Neural crest cell (in vitro differentiated cells): Measurements from ENCODE around the gene PEX16. TPM values are rescaled to one million over a fixed set of nuclear protein-coding genes. Genes with fewer than 3 reads are reported as not detected.

Source experiments
- DNase-seq: peaks from one replicate; pipeline ENCODE4 v3.0.0; 2021; ENCODE audit warnings: low read depth, mixed read lengths, low spot score
- H3K27ac Mint-ChIP-seq: one replicate; pipeline ENCODE4 v1.8.0; 2021; ENCODE audit warnings: mild to moderate bottlenecking, mixed read lengths; ENCODE audit not compliant: unreplicated experiment
- H3K27me3 Mint-ChIP-seq: 2 replicates; pipeline ENCODE4 v1.8.0; 2021; ENCODE audit warnings: low read depth, mild to moderate bottlenecking, mixed read lengths
- H3K36me3 Mint-ChIP-seq: 2 replicates; pipeline ENCODE4 v1.8.0; 2021; ENCODE audit warnings: low read depth, mild to moderate bottlenecking, mixed read lengths
- H3K4me1 Mint-ChIP-seq: 2 replicates; pipeline ENCODE4 v1.8.0; 2021; ENCODE audit warnings: mixed read lengths
- H3K4me3 Mint-ChIP-seq: one replicate; pipeline ENCODE4 v1.8.0; 2021; ENCODE audit warnings: mild to moderate bottlenecking, mixed read lengths
- H3K9me3 Mint-ChIP-seq: 2 replicates; pipeline ENCODE4 v1.8.0; 2021; ENCODE audit warnings: mixed read lengths
- CTCF ChIP-seq: fragments of 200-600 bp; sonication (generic); conservative IDR thresholded peaks from 2 replicates; pipeline ENCODE4 v1.5.0; 2021; ENCODE audit warnings: antibody characterized with exemption, mild to moderate bottlenecking
- total RNA-seq: library from RNA; stranded (reverse); gene quantifications from 2 replicates; pipeline ENCODE4 v1.2.1, GENCODE V29; 2021

Gene PEX16
- total RNA-seq, 1 donor from 2014 or later: 29.6 TPM

GRCh38 chr11:45924036-45924915 lies 6.6 kb upstream of the PEX16 start:
- Mint-ChIP-seq H3K36me3 (no peaks in the 10 kb centered on the region), H3K4me1 (peaks cover 12% of the 10 kb centered on the region), H3K4me3 (peak overlapping the region; percentile 65), H3K9me3 (no peaks in the 10 kb centered on the region), H3K27ac (no peak overlapping the region), H3K27me3 (peaks cover 58% of the 10 kb centered on the region)
- DNase-seq: no peak
- no peak for TF ChIP-seq CTCF

GRCh38 chr11:45922425-45923082 lies 4.9 kb upstream of the PEX16 start, which contains the start of gene LARGE2:
Gene LARGE2 (plus strand): TSS chr11:45922656. CDS start chr11:45922883, 227 bp downstream.
- H3K27ac Mint-ChIP-seq: no peak within 1 kb of the TSS

GRCh38 chr11:45921561-45922424 lies 4.1 kb upstream of the PEX16 start:
- TF ChIP-seq CTCF: no peak
- H3K36me3 Mint-ChIP-seq: no peaks in the 10 kb centered on the region
- no peak overlapping the region for H3K27ac Mint-ChIP-seq
- H3K4me3 Mint-ChIP-seq: peak overlapping the region; percentile 80
- no peaks in the 10 kb centered on the region for H3K9me3 Mint-ChIP-seq
- peaks cover 29% of the 10 kb centered on the region for H3K4me1 Mint-ChIP-seq
- peaks cover 58% of the 10 kb centered on the region for H3K27me3 Mint-ChIP-seq
- DNase-seq: no peak

More at GRCh38 chr11:45922425-45923082, 4.9 kb upstream of the PEX16 start, which contains the start of gene LARGE2:
- H3K36me3 Mint-ChIP-seq: no peaks in the 10 kb centered on the region
- no peak for TF ChIP-seq CTCF
- H3K9me3 Mint-ChIP-seq: no peaks in the 10 kb centered on the region
- no peak for DNase-seq
- H3K4me1 Mint-ChIP-seq: peaks cover 25% of the 10 kb centered on the region
- H3K4me3 Mint-ChIP-seq: peak within 1 kb of the TSS; percentile 80
- H3K27me3 Mint-ChIP-seq: peaks cover 64% of the 10 kb centered on the region

GRCh38 chr11:45920531-45921477 lies 3.1 kb upstream of the PEX16 start:
- Mint-ChIP-seq H3K9me3 (no peaks in the 10 kb centered on the region), H3K36me3 (no peaks in the 10 kb centered on the region), H3K27ac (no peak overlapping the region), H3K27me3 (peaks cover 56% of the 10 kb centered on the region), H3K4me3 (peak overlapping the region; percentile 96), H3K4me1 (peaks cover 30% of the 10 kb centered on the region)
- TF ChIP-seq CTCF: no peak
- no peak for DNase-seq
